Fibroblast of gingiva (primary cell): Measurements from ENCODE around the gene ECSIT.

Experiments
- DNase-seq: peaks from one replicate; pipeline ENCODE4 v3.0.0-alpha.2; 2011; ENCODE audit warnings: low read depth

The ECSIT gene

DNA sequence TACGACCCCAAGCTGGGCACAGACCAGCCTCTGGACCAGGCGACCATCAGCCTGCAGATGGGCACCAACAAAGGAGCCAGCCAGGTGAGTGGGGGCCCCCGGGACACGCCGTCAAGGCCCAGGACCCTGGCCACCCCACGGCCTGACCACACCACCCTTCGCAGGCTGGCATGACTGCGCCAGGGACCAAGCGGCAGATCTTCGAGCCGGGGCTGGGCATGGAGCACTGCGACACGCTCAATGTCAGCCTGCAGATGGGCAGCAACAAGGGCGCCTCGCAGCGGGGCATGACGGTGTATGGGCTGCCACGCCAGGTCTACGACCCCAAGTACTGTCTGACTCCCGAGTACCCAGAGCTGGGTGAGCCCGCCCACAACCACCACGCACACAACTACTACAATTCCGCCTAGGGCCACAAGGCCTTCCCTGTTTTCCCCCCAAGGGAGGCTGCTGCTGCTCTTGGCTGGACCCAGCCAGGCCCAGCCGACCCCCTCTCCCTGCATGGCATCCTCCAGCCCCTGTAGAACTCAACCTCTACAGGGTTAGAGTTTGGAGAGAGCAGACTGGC lies 20.5 kb upstream of the ECSIT start:
- DNase-seq = no peak

DNA sequence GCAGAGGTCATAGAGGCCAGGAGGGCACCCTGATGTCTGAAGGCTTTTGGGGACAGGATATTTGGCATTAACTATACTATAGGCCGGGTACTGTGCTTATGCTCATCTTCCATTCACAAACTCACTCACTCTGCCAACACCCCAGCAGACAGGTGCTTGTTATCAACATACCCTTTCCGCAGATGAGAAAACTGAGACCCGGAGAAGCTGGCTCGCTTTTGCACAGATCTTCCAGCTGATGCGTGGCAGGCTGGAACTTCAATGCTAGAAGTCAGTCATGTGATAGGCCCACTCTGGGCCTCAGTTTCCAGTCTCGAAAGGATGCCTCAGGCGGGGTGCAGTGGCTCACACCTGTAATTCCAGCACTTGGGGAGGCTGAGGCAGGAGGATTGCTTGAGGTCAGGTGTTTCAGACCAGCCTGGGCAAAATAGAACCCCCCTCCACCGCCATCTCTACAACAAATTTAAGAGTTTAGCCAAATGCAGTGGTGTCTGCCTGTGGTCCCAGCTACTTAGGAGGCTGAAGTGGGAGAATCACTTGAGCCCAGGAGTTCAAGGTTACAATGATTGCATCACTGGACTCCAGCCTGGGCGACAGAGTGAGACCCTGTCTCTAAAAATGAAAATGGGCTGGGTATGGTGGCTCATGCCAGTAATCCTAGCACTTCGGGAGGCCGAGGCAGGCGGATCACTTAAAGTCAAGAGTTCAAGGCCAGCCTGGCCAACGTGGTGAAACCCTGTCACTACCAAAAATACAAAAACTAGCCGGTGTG lies 19.2 kb upstream of the ECSIT start:
- DNase-seq = no peak

DNA sequence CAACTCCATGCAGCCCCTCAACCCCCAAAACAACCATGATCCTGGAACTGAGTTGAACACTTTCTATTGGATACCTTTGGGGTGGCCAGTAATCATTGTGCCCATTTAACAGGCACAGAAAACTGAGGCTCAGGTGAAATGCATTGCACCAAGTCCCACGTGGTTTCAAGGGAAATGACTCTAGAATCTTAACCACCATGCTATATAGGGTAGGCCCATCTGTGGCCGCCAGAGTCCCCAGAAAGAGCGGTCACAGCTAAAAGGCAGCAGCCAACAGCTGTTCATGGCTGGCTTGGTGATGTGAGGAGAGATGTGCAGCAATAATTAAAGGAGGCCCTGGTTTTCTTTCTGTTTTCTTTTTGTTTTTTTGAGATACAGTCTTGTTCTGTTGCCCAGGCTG lies 12.3 kb upstream of the ECSIT start:
- DNase-seq = no peak

DNA sequence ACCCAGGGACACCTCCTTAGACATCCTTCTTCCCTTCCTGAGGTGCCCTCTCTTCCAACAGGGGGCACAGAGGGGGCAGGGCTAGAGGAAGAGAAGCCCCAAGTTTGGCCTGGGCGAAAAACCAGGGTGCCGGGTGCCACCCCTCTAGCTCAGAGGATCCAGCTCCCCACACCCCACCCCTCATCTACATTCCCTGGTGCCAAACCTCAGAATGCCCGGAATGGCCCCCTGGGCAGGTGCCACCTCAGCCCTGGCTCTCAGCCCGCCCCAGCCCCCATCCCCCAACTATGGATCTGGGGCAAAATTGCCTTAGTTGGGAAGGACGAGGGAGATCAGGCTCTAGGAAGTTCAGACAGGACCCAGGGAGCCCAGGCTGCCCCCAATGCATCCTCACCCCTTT lies 11.7 kb upstream of the ECSIT start:
- no peak for DNase-seq

DNA sequence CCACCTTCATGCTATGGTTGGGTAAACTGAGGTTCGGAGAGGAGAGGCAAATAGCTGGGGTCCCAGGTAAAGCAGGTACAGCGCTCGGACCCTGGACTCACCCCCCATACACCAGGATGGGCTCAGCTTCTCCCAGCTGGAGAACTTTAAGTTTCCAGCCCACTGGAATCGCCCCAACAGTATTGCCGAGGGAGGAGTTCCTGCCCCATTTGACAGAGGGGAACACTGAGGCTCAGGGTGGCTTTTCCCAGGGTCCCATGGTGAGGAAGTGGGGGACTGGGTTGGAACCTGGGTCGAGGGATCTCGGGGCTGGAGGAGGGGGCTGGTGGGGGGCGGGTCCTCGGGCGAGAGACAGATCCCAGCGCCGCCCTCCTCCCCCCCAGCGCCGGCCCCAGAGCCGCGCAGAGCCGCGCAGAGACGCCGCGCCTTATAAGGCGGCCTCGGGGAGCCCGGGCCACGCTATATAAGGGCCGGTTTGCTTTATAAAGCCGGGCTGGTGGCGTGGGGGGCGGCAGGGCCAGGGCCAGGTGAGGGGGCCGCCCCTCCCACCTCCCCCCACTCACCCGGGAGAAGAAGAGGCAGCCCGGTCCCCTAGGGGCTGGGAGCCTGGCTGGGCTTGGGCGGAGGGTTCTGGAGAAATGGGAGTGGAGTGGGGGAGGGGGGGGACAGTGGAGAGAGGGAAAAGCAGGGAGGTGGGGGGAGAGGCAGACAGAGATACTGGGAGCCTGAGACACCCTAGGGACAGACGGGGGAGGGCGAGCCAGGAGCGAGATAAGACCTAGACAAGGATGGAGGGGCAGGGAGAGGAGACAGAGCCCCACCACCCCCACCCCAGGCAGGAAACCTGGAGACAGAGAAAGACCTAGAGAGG lies 10.8 kb upstream of the ECSIT start:
- no peak for DNase-seq

DNA sequence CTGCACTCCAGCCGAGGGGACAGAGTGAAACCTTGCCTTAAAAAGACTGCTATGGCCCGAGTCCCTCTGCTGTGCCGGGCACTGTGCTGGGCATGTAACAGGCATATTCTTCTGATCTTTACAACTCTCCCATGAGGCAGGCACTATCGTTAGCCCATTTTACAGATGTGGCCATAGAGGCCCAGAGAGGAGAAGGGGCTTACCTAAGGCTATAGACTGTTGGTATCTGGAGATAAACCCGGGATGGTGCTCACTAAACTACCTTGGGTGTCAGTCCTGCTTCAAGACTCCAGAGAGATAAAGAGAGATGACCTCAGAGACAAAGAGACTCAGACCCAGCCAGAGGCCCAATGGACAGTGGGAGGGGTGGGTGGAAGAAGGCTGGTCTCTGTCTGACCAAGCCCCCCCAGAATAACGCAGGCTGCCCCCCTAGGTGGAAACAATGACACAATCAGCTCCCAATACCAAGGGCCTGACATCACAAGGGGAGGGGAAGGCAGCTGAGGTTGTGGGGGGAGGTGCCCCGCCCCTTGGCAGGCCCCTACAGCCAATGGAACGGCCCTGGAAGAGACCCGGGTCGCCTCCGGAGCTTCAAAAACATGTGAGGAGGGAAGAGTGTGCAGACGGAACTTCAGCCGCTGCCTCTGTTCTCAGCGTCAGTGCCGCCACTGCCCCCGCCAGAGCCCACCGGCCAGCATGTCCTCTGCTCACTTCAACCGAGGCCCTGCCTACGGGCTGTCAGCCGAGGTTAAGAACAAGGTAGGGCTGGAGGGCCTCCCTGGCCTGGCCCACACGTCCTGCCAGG lies 9.5 kb upstream of the ECSIT start, which contains the start of gene CNN1:
Gene CNN1 (plus strand): TSS at position 620 of the 805 bp plus-strand sequence. CDS start 77 bp downstream, at position 697.
- DNase-seq = peak; percentile 19

DNA sequence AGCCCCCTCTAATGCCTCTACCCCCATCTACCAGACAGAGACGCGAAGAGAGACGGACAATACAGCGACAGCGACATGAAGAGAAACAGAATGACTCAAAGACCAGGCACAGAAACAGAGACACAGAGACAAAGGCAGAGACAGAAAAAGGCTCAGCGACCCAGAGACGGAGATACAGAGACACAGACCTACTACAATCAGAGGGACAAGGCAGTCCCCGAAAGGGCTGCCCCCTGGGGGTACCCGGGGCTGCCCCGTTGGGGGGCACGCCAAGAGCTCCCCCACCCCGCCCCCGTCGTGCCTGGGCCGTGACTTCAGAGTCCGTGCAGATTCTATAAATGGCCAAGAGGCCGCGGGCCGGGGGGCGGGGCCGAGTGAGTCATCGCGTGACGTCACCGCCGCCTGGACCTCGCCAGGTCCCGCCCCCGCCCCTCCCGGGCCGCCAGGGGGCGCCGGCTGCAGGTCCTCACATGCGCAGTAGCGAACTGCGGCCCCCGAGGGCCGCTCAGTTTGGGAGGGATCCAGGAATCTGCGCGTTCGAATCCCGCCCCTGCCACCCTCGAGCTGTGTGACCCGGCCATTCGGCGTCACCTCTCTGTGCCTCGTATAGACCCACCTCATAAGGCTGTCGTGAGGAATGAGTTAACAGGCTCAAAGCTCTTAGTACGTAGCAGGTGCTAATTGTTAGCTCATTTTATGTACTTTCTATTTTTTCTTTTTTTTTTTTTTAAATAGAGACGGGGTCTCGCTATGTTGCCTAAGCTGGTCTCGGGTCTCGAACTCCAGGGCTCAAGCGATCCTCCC lies 7.1 kb upstream of the ECSIT start:
- DNase-seq = peak; percentile 77

DNA sequence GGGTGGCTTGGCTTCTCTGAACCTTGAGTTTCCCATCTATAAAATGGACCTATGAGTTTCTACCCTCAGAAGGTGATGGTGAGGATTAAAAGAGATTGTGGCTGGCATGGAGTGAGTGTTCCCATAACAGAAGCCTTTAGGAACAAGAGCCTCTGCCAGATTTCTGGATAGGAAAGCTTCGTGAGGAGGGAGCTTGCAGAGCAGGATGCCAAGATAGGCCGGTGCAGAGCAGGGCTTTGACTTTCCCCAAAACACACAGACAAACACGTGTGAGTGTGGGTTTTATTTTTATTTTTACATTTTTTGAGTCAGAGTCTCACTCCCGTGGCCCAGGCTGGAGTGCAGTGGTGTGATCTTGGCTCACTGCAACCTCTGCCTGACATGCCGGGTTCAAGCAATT lies 6.0 kb upstream of the ECSIT start:
- no peak for DNase-seq

DNA sequence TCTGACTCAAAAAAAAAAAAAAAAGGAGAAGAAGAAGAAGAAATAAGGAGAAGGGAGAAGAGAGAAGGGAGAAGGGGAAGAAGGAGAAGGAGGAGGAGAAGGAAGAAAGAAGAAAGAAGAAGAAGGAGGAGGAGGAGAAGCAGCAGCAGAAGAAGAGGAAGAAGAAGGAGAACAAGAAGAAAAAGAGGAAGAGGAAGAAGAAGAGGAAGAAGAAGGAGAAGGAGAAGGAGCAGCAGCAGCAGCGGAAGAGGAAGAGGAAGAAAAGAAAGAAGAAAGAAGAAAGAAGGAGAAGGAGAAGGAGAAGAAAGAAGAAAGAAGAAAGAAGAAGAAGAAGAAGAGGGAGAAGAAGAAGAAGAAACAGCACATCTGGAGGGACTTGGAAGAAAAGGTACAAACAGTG lies 5.6 kb upstream of the ECSIT start:
- no peak for DNase-seq

DNA sequence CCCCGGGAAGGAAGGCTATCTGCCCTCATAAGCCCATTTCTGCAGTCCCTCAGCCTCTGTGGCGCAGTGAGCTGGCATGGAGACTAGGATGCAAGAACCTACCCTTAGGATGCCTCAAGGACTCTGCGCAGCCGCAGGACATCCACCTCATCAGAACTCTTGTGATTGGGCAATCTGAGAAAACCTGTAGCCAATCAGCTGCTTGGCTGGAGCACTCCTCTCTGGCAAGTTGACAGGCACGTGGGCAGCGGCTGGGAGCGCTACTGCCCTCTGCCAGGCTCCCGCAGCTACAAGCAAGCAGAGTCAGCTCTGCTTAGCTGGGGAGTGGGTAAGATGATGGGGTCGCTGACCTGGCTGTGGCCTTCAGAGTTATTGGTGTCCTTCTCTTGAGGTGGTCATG lies 1.5 kb upstream of the ECSIT start:
- DNase-seq = peak; percentile 72

DNA sequence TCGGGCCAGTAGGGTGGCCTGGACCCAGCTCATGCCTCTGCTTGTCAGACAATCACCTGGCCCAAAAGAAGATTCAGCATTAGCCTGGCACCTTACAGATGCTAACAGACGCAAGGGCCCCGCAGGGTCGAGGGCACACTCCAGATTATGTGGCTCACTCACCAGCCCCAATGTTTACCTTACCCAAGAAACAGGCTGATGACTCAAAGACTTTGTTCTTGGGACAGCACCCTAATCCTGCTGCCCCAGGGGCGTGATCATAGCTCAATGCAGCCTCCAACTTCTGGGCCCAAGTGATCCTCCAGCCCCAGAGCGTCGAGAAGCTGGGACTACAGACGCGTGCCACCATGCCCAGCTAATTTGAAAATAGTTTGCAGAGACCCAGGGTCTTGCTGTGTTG lies 9.8 kb downstream of the ECSIT start:
- DNase-seq = no peak

DNA sequence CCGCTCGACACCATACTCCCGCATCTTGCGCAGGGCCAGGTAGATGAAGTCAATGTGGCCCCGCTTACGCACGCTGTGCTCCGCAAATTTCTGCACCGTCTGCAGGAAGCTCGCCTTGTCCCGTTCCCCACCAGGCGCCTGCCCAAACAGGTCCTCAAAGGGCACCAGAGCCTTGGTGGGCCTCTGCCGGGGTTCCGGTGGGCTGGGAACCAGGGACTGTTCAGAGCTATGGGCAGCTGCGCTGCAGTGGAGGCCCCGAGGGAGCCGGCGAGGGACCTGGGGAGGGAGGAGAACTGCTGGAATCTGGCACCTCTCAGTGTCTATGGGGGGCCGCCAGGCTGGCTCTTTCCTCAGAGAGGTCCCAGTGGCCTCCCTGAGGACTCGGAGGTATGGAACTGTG lies 15.0 kb downstream of the ECSIT start:
- DNase-seq = no peak

DNA sequence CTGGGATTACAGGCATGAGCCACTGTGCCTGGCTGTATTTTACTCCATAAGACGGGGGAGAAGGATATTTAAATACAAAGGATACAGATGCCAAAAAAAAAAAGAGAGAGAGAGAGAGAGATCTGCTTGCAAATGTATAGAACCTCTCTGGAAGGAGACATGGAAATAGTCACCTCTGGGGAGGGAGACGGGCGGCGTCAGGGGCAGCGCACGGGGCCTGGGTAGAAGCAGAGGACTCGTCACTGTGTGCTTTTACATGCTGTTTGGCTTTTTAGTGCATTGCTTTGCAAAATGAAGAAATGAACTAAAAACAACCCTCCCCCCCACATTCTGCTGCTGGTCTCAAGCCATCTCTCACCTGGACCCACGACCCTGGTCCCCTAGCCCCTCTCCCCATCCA lies 18.5 kb downstream of the ECSIT start:
- no peak for DNase-seq

DNA sequence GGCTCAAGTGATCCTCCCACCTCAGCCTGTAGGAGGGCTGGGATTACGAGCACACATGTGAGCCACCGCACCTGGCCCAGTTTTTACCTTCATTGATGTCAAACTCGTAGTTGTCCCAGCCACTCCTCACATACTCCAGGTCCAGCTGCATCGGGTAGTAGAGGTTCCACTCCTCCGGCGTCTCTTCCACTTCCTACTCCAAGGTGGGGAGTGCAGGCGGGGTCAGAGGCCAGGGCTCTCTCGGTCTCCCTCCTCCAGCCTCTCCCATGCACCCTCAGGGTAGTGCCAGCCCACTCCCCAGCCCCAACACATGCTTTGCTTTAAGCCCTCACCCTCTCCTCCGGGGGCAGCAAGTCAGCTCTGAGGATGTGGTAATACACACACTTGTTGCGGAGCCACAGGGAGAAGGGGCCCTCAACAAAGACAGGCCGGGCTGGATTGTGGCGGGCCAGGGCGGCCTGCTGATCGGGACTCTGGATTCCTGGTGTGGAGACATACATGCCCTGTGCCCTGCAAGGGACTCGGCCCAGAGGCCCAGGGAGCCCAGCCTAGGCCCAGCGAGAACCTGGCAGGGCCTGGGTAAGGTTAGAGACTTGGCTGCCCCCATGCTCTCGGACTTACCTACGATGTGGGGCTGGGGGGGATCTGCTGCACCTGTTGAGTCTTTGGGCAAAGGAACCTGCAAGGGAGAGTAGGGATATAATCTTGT lies 21.4 kb downstream of the ECSIT start:
- no peak for DNase-seq

DNA sequence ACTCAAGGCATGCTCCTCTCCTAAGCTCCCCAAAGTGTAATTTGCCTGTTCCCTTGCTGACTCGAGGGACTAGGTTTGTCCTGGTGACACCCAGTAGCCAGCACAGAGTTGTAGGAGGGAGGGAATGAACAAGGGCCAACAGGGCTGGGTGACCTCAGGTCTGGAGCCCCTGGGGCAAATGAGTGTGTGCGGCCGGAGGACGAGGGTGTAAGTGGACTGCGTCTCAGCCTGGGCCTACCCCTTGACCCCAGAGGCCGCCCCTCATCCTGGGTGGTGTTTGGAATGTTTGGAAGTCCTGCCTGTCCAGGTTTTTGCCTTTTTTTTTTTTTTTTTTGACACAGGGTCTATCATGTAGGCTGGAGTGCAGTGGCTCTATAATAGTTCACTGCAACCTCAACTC lies 22.0 kb downstream of the ECSIT start:
- no peak for DNase-seq

DNA sequence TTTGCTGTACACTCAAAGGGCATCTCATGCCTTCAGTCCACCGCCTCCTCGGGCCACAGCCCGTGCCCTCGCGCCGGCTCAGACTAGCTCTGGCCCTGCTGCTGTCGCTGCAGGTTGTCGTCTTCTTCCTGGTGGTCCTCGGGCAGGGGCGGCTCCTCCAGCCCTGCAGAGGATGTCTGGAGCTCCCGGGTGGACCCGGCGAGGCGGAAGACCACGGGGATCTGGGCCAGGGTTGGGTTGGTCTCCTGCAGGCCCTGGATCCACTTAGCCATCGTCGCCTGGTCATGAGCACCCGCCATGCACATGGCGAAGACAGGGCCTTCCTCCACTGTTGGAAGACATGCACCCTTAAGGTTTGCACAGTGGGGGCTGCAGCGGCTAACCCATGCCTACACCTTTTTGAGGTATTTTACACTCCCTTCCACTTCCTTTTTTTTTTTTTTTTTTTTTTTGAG lies 22.8 kb downstream of the ECSIT start:
- DNase-seq = no peak

DNA sequence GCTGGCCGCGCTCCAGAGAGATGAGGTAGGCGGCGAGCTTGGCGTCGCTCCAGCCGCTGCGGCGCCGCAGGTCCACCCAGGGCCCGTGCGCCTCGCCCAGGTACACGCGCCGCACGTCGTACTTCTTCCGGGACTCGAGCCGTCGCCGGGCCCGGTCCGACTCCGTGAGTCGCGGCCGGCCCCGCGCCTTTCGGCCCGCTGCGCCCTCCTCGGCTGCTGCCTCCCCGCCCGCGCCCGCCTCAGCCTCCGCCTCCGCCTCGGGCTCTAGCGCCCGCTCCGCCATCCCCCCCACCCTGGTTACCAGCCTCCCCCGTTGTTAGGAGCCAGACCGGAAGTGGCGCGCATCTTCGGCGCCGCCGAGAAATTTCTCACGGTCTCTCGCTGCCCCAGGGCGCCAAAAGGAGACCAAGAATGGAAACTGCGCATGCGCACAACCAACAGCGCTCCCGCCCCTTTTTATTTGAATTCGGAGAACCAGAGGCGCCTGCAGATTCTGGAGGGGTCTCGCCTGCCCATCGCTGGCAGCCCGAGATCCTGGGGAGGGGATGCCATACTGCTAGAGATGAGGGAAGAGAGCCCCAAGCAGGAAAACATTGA lies 23.3 kb downstream of the ECSIT start, which contains the start of gene ZNF653:
Gene ZNF653 (minus strand): TSS at position 336 of the 597 bp plus-strand sequence. CDS start 53 bp downstream, at position 283.
- peak; percentile 89 for DNase-seq

DNA sequence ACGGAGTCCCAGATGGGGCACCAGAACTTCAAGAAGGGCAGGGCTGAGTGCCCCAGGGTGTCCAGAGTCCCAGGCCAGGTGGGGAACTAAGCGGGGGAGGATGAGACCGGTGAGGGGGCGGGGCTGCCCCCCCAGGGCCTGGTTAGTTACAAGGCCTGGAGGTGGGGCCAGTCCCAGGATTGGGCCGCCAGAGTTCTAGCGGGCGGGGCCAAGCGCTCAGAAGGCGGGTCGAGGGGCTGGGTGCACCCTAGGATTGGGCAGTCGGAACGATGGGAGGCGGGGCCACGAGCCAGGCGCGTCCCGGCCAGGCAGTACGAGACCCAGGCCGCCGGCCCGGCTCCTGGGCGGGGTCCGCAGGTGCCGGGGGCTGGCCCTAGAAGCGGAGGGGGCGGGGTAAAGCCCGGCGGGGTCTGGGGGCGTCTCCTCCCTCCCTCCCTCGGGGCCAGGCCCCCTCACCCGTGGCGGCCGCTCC lies 23.9 kb downstream of the ECSIT start:
- peak; percentile 95 for DNase-seq

DNA sequence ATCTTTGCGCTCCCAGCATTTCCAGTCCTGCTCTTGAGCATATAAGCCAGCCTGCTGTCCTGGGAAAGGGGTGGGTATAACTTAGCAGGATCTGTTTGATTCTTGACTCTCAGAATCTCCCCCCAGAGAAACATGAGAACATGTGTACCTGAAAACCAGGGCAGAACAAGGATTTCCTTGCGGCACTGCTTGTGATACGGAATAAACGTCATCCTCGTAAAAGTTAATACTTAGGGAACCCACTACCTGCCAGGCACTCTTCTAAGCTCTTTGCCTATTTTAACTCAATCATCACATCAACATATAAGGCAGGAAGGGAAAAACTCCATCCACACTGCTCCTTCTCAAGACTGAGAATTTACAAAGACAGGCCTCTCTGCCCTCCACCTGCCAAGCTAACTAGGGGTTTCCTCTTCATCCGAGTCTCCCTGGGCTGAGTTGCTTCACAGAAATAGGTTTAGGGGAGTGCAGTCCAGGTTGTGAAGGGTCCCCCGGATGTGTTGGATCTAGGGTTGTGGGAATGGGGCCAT lies 24.4 kb downstream of the ECSIT start:
- no peak for DNase-seq
